Activated naive CD8-positive, alpha-beta T cell treated with anti-CD3 and anti-CD28 coated beads for 36 hours (primary cell): ENCODE measurements around the gene CEBPA. TPM values are rescaled to one million over a fixed set of nuclear protein-coding genes. Genes with fewer than 3 reads are reported as not detected.

ENCODE experiments used
- DNase-seq: peaks from one replicate; pipeline ENCODE4 v3.0.0; 2021
- H3K27ac Mint-ChIP-seq: one replicate; pipeline ENCODE4 v1.8.0; 2022; ENCODE audit warnings: mild to moderate bottlenecking, moderate library complexity, mixed read lengths
- H3K27me3 Mint-ChIP-seq: one replicate; pipeline ENCODE4 v1.8.0; 2022; ENCODE audit warnings: mild to moderate bottlenecking, mixed read lengths
- H3K36me3 Mint-ChIP-seq: one replicate; pipeline ENCODE4 v1.8.0; 2021; ENCODE audit warnings: mild to moderate bottlenecking, mixed read lengths
- H3K4me1 Mint-ChIP-seq: one replicate; pipeline ENCODE4 v1.8.0; 2021; ENCODE audit warnings: mixed read lengths
- H3K4me3 Mint-ChIP-seq: one replicate; pipeline ENCODE4 v1.8.0; 2022; ENCODE audit warnings: mild to moderate bottlenecking, moderate library complexity, mixed read lengths
- H3K9me3 Mint-ChIP-seq: one replicate; pipeline ENCODE4 v1.8.0; 2022; ENCODE audit warnings: mixed read lengths
- total RNA-seq, 2 experiments: library from RNA; stranded (reverse); gene quantifications; one replicate each; pipeline ENCODE4 v1.2.3, GENCODE V29; 2021

CEBPA gene
- total RNA-seq, 2 experiments from 2014 or later: 0.26 to 0.35 TPM

DNA sequence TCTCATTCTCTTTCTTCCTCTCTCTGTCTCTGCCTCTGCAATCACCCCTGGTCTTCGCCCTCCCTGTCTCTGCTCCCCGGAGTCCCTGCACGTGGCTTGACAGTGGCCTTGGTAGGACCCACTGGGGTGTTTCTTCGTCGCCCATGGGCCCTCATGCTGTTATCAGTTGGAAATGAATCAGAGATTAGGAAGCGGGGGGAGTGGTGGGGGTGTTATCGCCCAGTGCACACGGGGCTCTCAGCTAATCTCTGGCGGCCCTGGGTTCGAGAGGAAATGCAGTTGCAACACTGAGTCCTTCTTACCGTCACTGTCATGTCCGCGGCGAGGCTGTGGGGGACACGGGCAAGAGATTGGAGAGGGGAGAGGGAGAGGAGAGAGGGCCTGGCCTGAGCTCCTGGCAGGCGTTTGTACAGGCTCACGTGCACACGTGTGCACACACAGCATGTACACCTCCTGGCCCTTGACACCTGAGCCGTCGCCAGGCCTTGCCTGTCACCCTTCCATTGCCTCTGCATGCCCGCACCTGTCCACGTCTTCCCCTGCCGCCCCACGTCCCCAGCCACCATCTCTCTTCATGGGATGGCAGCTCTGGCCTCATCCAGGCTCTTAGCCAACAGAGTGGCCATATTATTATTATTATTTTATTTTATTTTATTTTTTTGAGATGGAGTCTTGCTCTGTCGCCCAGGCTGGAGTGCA, 38.9 kb downstream of the CEBPA start:
- Mint-ChIP-seq H3K27me3 (peaks cover 10% of the 10 kb centered on the region), H3K36me3 (no peaks in the 10 kb centered on the region), H3K4me3 (no peak overlapping the region)

DNA sequence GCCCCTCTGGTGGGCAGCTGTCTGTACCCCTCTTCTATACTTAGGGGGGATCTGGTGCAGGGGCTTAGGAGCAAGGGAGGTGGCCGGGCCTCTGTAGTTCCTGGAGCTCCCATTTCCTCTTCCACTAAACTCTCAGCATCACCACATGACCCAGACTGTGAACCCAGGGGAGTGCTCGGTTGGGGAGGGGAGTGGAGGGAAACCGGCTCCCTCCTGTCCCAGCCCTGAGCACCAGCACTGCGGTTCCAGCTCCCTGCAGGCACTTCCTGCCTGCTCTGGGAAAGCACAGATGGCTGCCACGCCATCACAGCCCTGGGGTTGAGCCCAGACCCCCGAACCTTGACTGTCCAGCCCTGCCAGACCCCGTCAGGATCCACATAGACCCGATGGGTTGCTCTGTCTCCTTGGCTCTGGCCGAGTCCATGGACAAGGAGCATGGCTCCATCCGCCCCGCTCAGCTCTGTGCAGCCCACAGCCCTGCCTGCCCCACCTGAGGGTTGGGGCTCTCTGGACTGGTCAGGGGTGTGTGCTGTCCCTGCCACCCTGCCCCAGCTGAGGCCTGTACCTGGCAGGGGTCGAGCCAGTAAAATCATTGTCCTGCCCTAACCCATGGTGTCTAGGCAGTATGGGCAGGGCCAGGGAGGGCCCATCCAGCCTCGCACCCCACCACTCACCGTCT, 40.7 kb downstream of the CEBPA start:
- no peaks in the 10 kb centered on the region for H3K9me3 Mint-ChIP-seq
- peaks cover 10% of the 10 kb centered on the region for H3K27me3 Mint-ChIP-seq
- peaks cover 8% of the 10 kb centered on the region for H3K4me1 Mint-ChIP-seq
- no peak overlapping the region for H3K4me3 Mint-ChIP-seq
- no peak for DNase-seq
- no peak overlapping the region for H3K27ac Mint-ChIP-seq
- H3K36me3 Mint-ChIP-seq: no peaks in the 10 kb centered on the region

More for the DNA sequence above, 38.9 kb downstream of the CEBPA start:
- no peak for DNase-seq
- Mint-ChIP-seq H3K4me1 (peaks cover 8% of the 10 kb centered on the region), H3K27ac (no peak overlapping the region), H3K9me3 (no peaks in the 10 kb centered on the region)

DNA sequence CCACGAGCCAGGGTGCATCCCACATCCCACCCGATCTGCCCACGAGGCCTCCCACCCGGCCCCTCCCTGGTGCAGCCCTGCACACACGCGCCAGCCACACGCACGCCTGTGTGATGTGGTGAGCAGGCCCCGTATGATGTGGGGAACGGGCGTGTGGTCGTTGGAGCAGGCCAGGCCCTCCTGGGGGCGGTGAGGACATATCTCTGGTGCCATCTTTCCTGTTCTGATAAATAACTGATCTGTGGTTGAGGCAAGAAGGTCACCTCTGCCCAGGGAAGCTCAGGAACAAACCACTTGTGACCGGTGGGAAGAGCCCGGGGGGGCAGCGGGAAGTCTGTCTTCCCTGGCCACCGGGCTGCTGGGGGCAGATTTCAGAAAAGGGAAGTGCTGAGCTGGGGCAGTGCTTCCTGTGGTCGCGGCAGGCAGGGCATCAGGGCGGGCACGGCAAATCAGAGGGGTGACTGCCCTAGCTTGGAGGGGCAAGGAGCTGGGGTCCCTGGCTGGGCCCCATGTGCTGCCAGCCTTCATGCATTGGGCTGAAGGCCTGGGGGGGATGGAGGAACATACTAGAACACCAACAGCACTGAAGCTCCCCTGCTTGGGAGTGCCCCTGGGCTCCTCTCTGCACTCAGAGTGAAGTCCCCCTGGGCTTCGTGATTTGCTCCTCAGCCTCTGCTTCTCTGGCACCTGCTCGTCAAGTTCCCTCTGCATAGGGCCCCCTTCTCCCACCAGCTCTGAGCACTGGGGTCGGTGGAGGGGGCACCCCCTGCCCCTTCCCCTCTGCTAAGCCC, 41.5 kb downstream of the CEBPA start:
- Mint-ChIP-seq H3K9me3 (no peaks in the 10 kb centered on the region), H3K4me3 (no peak overlapping the region), H3K4me1 (peaks cover 8% of the 10 kb centered on the region), H3K27ac (no peak overlapping the region), H3K36me3 (no peaks in the 10 kb centered on the region), H3K27me3 (peaks cover 10% of the 10 kb centered on the region)
- no peak for DNase-seq

DNA sequence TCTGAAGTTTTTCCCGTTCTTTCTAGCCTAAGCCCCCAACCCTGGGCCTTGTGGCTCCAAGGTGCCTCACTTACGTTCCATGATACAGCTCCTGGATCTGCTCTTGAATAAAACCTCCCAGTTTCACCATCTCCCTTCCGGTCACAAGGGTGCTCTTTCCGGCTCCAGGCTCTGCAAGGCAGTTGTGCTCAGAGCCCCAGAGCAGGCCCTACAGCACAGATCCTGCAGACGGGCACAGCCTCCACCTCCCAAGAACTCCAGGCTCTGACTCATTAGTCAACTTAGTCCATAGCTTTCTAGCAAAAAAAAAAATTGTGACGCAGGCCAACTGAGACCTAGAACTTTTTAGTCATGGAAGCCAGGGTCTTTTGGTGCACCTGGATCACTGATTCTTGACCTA, 42.8 kb downstream of the CEBPA start:
- no peaks in the 10 kb centered on the region for H3K9me3 Mint-ChIP-seq
- no peaks in the 10 kb centered on the region for H3K36me3 Mint-ChIP-seq
- peaks cover 8% of the 10 kb centered on the region for H3K4me1 Mint-ChIP-seq
- H3K27me3 Mint-ChIP-seq: peaks cover 10% of the 10 kb centered on the region
- H3K4me3 Mint-ChIP-seq: no peak overlapping the region
- H3K27ac Mint-ChIP-seq: no peak overlapping the region
- DNase-seq: no peak

DNA sequence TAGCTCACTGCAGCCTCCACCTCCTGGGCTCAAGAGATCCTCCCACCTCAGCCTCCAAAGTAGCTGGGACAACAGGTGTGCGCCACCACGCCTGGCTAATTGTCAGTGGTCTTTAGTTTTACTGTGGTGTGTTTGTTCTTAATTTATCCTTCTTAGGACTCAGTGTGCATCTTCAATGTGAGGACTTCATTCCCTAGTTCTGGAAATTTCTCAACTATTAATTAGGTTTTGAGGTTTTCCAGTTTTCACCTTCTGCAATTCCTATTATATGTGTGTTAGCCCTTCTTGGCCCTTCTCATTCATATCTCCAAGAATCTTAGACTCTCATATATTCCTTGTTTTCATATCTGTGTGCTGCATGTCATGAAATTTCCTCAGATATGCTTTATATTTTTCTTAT, 44.5 kb downstream of the CEBPA start:
- Mint-ChIP-seq H3K4me3 (no peak overlapping the region), H3K9me3 (no peaks in the 10 kb centered on the region), H3K27ac (no peak overlapping the region), H3K27me3 (peaks cover 10% of the 10 kb centered on the region), H3K36me3 (no peaks in the 10 kb centered on the region), H3K4me1 (peaks cover 8% of the 10 kb centered on the region)
- no peak for DNase-seq

DNA sequence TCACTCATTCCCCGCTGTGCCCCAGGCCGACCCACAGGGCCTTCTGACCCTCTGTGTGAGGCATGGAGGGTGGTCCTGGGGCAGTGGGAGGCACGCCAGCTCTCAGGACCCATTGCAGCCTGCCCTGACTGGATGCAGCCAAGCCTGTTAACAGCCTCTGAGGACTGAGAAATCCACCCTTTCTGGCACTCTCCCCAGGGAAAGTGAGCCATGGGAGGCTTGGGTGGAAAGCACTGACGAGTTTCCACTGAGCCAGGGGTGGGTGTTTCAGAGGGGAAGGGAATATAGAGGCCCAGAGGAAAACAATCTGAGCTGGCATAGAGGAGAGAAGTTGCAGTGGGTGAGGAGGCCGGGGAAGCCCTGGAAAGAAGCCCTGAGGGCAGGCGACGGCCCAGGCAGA, 46.1 kb downstream of the CEBPA start:
- H3K4me3 Mint-ChIP-seq: no peak overlapping the region
- H3K27ac Mint-ChIP-seq: no peak overlapping the region
- no peaks in the 10 kb centered on the region for H3K9me3 Mint-ChIP-seq
- peaks cover 8% of the 10 kb centered on the region for H3K4me1 Mint-ChIP-seq
- H3K27me3 Mint-ChIP-seq: peaks cover 5% of the 10 kb centered on the region
- no peaks in the 10 kb centered on the region for H3K36me3 Mint-ChIP-seq
- DNase-seq: no peak

DNA sequence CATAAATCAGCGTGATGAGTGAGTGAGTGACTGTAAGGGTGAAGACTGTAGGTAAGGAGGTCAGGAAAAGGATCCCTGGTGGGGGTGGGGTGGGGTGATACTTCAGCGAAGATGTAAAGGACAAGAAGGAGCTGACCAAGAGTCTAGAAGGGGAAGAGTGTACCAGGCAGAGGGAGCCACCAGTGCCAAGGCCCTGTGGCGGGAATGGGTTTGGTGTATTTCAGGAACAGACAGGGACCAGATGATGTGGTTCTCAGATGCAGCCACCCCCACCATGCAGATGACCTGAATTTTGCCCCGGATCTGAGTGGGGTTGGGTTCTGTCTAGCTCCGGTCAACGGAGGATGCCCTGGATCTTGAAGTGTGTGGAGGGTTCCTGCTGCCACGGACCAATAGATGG, 46.6 kb downstream of the CEBPA start:
- no peaks in the 10 kb centered on the region for H3K36me3 Mint-ChIP-seq
- H3K9me3 Mint-ChIP-seq: no peaks in the 10 kb centered on the region
- H3K4me3 Mint-ChIP-seq: no peak overlapping the region
- peaks cover 3% of the 10 kb centered on the region for H3K4me1 Mint-ChIP-seq
- H3K27me3 Mint-ChIP-seq: peaks cover 2% of the 10 kb centered on the region
- H3K27ac Mint-ChIP-seq: no peak overlapping the region
- no peak for DNase-seq

DNA sequence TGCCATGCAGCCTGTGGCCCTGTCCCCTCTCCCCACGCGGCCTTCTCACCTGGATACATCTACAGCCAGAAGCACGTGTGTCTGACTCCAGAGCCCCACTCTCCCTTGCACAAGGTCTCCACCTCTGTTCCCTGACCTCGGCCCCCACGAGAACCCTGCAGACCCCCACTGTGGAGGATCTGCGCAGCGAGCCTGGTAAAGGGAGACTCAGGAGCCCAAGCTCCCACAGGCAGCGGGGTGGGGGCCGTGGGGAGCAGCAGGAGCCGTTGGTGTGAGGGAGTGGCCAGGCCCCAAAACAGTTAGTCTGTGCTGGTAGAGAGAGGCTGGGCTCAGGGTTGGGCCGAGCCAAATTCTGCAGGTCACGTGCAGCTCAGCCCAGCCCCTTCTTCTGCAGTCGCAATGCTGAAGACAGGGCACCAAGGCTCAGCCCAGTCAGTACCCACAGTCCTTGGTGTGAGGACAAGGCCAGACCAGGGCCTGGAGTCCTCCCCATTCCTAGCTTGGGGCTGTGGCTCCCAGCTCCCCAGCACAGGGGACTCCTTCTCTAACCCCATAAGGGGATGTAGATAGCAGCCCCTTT, 48.0 kb downstream of the CEBPA start:
- Mint-ChIP-seq H3K36me3 (no peaks in the 10 kb centered on the region), H3K4me1 (no peaks in the 10 kb centered on the region), H3K4me3 (no peak overlapping the region), H3K9me3 (no peaks in the 10 kb centered on the region), H3K27me3 (no peaks in the 10 kb centered on the region), H3K27ac (no peak overlapping the region)
- DNase-seq: no peak

DNA sequence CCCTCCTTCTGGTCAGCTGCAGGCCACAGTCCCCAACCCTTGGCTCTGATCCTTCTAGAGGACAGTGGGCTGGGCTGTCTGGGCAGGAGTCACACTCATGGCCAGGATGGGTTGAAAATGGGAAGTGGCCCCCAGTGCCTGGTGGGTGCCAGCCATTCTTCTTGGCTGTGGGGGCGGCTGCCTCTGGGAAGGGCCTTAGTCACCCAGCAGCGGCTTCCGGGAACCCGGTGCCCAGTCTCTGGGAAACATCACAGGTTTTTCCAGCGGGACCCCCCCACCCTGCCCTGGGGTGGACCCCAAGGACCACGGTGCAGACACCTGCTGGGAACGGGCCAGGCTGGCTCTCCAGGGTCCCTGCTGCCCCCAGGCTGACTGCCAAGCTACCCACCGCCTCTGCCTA, 49.4 kb downstream of the CEBPA start:
- Mint-ChIP-seq H3K4me3 (no peak overlapping the region), H3K27ac (no peak overlapping the region), H3K27me3 (no peaks in the 10 kb centered on the region), H3K4me1 (no peaks in the 10 kb centered on the region), H3K36me3 (no peaks in the 10 kb centered on the region), H3K9me3 (no peaks in the 10 kb centered on the region)
- DNase-seq: no peak

DNA sequence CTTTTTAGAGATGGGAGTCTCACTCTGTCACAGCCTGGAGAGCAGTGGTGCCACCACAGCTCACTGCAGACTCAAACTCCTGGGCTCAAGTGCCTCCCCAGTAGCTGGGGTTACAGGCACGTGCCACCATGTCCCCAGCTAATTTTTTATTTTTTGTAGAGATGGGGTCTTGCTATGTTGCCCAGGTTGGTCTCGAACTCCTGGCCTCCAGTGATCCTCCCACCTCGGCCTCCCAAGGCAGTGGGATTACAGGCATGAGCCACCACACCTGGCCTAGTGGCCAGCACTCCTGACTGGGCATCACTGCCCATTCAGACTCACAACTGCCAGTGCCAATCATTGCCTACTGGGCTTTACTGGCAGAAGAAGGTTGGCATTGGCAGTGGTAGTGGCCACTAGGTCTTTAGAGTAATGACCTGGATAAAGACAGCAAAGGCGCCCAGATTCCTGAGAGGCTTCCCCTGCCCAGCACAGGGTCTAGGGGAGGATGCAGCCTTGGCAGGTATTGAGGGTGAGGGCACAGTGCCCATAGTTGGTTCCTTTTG, 49.8 kb downstream of the CEBPA start:
- Mint-ChIP-seq H3K27ac (no peak overlapping the region), H3K4me3 (no peak overlapping the region), H3K9me3 (no peaks in the 10 kb centered on the region), H3K36me3 (no peaks in the 10 kb centered on the region), H3K4me1 (no peaks in the 10 kb centered on the region), H3K27me3 (no peaks in the 10 kb centered on the region)
- no peak for DNase-seq

DNA sequence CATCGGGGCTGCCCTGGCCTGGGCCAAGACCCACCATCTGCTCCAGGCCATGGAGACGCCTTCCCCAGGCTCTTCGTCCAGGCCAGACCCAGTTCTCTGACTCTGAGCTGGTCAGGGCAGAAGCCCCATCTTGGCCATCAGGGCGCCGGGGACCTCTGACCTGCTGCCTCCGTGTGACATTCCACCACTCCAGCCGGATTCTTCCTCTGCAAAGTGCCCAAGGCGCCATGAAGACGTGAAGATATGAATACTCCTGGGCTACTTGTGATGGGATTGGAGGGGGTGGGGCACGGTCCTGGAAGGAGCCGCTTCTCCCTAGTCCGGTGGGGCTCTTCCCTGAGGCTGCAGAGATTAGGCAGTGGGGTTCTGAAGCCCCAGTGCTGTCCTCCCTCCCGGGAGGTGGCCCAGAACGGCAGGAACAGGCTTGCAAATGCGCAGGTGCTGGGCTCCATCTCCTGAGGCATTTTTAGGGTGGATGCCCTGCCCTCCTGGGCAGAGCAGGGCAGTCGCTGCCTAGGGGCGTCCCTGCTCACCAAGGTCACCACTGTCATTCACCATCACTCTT, 50.7 kb downstream of the CEBPA start:
- DNase-seq: no peak
- H3K4me1 Mint-ChIP-seq: no peaks in the 10 kb centered on the region
- H3K27me3 Mint-ChIP-seq: no peaks in the 10 kb centered on the region
- no peaks in the 10 kb centered on the region for H3K9me3 Mint-ChIP-seq
- H3K4me3 Mint-ChIP-seq: no peak overlapping the region
- no peak overlapping the region for H3K27ac Mint-ChIP-seq
- H3K36me3 Mint-ChIP-seq: no peaks in the 10 kb centered on the region

DNA sequence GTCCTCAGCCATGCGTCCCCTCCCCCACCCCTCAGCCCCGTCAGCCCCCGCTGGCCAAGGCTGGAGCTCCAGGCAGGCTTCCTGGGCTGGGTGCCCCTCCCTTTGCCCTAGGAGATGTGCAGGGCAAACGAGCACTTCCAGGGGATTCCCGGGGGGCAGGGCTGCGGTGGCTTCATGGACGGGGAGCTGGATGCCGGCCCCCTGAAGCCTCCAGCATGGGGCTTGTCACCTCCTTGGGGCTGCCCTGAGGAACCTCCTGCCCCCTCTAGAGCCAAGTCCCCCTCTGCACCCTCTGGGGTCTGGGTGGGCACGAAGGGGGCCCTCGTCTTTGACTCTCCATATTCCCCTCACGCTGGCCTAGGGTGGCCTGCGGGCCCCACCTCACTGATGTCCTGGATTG, 51.3 kb downstream of the CEBPA start:
- H3K27me3 Mint-ChIP-seq: no peaks in the 10 kb centered on the region
- no peak overlapping the region for H3K4me3 Mint-ChIP-seq
- H3K36me3 Mint-ChIP-seq: no peaks in the 10 kb centered on the region
- H3K4me1 Mint-ChIP-seq: no peaks in the 10 kb centered on the region
- no peak overlapping the region for H3K27ac Mint-ChIP-seq
- H3K9me3 Mint-ChIP-seq: no peaks in the 10 kb centered on the region
- no peak for DNase-seq

DNA sequence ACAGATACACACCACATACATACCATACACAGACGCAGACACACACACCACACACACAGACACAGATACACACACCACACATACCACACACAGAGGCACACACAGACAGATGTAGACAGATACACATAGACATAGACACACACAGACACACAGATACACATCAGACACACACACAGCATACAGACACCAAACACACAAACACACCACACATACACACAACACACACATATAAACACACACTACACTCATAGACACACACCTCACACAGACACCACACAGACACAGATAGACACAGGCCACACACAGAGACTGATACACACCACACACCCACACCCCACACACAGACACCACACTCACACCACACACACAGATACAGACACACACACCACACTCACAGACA, 51.8 kb downstream of the CEBPA start:
- Mint-ChIP-seq H3K27me3 (no peaks in the 10 kb centered on the region), H3K9me3 (no peaks in the 10 kb centered on the region), H3K36me3 (no peaks in the 10 kb centered on the region), H3K4me3 (no peak overlapping the region), H3K27ac (no peak overlapping the region), H3K4me1 (no peaks in the 10 kb centered on the region)
- DNase-seq: no peak
